HG03354 (cell line): ENCODE results near the gene TPRN.

Experiments
- ATAC-seq: cut with Tn5 transposase; IDR thresholded peaks from one replicate; pipeline ENCODE4 v1.9.1; 2021; ENCODE audit warnings: mild to moderate bottlenecking; ENCODE audit not compliant: unreplicated experiment, poor library complexity, severe bottlenecking

Gene TPRN

DNA sequence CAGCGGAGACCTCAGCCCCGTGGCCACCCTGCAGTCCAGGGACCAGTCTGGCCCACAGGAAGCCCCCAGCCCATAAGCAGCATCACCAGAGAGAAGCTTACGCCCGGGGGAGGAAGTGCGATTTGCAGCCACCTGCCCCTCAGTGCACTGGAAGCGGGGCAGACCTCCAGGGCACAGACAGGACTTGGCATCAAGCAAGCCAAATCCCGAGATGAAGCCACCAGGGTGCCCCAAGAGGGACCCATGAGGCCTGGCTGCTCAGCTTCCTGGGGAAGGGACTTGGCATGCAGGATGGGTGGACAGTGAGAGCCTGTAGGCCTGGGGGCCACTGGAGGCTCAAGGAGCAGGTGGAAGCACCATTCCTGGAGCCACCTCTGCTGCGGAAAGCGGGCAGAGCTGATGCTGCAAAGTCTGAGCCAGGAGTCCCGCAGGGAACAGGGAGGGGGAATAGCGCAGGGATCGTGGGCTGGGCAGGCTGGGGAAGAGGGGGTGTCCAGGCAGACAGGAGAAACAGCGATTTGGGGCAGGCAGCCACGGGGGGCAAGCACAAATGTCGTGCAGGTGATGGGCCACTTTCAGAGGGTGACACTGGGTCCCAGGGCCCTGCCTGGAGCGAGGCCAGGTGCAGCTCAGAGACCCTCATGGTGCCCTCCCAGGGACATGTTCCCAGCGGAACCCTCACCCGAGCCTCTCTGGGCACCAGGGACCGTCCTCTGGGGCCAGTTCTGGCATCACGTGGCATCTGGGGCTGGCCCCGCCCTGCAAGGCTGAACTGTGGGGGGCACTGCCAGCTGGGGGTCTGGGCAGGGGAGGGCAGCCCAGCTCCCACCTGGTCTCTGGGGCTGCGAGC, 33.9 kb downstream of the TPRN start:
- ATAC-seq, result no peak

DNA sequence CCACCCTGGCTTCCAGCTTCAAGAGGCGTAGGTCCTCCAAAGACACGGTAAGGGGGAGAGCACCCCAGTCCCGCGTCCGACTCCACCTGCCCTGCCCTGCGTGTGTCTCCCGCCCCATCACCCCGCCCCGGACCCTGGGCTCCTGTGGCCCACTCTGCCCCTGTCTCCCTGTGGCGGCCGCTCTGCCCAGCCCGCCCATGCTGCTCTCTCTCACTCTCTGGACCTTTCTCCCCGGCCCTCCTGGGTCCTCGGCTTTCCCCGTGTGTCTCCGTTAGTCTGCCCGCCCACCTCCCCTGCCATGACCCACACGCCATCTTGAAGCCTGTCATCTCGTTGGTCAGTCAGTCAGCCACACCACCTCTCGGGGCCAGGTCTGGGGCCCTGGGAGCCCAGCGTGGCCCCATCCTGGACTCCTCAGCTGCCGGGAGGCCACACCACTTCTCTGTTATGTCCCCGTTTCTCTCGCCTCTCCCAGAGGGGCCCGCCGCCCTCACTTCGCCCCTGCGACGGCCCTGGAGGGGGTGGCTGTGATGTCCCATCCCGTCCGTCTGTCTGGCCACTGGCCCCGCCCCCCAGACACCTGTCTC, 35.2 kb downstream of the TPRN start:
- ATAC-seq, result no peak

DNA sequence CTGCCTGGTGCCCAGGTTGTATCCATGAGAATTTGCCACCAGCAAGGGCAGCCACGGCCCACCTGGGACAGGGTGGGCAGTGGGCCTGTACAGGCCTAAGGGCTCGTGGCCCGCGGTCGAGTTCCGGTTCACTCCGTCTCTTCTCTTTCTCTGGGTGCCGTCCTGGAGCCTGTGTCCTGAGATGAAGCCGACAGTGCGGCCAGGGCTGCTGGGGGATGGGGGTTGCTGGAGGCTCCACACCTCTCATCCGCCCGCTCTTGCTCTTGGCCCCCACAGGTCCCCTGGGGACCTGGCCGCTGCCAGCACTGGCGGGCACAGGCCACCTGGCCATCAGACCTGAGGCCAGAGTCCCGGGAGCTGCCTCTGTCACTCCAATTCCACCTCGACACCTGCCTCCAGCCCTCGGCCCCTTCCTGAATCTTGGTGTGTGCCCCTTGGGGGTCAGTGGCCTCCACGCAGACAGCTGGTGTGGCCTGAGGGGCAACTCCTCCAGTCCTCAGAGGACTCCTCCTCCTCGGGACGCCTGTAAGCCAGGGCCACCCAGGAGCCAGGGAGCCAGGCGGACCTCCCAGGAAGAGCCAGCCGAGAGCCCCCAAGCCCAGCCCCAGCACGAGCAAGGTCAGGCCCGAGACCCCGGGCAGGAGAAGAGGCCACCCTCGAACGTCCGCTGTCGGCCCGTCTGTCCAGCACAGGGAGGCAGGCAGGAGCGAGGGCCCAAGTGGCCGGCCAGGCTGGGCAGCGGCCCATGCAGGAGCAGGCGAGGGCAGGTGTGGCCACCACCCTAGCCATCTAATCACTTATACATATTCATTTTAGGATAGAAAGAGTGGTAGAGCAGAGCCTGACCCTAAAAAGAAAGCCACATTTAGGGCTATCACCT, 35.9 kb downstream of the TPRN start:
- no peak for ATAC-seq

DNA sequence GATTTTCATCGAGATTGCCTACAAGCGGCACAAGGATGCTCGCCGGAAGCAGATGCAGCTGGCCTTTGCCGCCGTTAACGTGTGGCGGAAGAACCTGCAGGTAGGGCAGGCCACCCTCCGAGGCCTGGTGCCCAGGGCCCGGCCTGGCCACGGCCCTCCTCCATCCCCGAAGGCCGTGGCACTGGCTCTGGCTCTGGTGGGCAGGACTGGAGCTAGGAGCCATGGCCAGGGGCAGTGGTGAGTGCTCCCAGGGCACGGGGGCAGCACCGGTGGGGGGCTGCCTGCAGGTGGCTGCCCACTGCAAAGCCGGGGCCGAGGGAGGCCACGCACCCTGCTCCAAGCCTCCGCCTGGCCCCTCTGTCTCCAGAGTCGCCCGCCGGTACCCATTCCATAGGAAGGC, 36.7 kb downstream of the TPRN start:
- no peak for ATAC-seq

- no peak for ATAC-seq
Measured at GRCh38 chr9:137163365-137163715, 37.2 kb downstream of the TPRN start.

DNA sequence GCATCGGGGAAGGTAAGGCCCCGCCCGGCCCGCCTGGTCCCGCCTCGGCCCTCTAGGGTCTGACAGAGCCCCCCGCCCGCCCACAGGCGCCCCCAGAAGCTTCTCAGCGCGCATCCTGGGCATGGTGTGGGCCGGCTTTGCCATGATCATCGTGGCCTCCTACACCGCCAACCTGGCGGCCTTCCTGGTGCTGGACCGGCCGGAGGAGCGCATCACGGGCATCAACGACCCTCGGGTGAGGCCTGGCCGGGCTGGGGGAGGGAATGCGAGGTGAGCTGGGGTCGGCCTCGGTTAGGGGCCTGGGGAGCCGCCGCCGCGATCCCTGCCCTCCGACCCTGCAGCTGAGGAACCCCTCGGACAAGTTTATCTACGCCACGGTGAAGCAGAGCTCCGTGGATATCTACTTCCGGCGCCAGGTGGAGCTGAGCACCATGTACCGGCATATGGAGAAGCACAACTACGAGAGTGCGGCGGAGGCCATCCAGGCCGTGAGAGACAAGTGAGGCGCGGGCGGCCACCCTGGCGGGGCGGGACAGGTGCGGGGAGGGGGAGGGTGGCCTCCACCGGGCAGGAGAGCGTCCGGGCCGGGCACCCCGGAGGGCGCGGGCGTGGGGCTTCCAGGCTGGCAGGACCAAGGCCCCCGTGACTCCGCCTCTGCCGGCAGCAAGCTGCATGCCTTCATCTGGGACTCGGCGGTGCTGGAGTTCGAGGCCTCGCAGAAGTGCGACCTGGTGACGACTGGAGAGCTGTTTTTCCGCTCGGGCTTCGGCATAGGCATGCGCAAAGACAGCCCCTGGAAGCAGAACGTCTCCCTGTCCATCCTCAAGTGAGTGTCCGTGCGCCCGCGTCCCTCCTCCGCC, 37.8 kb downstream of the TPRN start:
- ATAC-seq, result no peak

DNA sequence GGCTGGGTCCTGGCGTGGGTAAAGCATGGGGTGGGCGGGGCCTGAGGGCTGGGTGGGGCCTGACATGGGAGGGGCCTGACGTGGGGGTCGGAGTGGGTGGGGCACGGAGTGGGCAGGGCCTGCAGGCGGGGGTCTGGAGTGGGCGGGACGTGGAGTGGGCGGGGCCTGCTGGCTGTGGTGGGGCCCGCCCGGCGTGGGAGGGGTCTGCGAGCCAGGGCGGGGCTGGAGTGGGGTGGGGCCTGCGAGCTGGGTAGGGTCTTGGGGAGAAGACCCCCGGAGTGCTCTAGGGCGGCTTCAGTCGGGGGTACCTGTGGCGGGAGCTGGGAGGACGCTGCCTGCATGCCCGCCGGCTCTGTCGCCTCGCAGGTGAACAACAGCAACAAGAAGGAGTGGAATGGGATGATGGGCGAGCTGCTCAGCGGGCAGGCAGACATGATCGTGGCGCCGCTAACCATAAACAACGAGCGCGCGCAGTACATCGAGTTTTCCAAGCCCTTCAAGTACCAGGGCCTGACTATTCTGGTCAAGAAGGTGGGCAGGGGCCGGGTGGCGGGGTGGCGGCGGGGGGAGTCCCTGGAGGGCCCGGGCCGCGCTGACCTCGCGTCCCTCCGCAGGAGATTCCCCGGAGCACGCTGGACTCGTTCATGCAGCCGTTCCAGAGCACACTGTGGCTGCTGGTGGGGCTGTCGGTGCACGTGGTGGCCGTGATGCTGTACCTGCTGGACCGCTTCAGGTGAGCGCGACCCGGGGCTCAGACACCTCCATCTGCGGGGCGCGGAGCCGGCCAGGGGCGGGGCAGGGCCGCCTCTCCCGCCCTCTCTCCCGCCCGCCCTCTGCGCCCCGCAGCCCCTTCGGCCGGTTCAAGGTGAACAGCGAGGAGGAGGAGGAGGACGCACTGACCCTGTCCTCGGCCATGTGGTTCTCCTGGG, 38.7 kb downstream of the TPRN start:
- ATAC-seq, result no peak

DNA sequence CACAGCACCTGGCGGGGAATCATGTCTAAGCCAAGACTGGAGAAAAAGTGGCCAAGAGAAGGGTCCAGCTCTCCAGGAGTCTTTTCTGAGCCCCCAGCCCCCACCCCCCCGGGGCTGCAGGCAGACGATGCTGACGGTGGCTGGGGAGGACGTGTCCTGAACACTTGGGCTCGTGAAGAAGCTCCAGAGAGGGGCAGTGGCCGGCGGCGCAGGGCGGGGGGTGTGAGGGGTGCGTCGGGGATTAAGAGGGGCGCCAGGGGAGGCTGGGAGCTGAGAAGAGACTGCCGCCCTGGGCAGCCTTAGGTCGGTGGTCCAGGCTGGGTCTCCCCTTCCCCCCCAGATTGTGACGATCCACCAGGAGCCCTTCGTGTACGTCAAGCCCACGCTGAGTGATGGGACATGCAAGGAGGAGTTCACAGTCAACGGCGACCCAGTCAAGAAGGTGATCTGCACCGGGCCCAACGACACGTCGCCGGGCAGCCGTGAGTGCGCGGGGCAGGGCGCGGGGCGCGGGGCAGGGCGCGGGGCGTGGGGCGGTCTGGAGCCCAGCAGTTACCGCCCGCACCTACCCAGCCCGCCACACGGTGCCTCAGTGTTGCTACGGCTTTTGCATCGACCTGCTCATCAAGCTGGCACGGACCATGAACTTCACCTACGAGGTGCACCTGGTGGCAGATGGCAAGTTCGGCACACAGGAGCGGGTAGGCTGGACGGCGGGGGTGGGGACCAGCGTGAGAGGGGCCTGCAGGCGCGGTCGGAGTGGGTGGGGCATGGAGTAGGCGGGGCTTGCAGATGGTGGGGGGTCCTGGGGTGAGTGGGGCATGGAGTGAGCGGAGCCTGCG, 39.6 kb downstream of the TPRN start:
- no peak for ATAC-seq

DNA sequence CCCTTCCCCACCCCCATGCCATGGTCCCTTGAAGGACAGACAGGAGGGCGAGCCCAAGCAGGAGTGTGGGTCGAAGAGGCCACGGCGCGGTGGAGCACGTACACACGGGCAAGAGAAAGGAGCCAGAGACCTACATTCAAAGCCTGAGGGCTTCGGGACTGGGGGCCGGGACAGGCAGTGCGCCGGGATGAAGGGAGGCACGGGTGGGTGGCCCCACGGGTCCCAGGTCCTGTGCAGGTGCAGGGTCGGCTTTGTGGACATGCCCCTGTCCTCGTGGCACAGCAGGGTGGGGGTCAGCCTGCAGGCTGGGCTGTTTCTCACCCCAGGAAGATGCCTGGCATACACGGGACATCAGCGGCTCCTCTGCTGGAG, 40.5 kb downstream of the TPRN start:
- ATAC-seq, result no peak

- no peak for ATAC-seq
Measured at GRCh38 chr9:137159105-137160053, 41.2 kb downstream of the TPRN start.

DNA sequence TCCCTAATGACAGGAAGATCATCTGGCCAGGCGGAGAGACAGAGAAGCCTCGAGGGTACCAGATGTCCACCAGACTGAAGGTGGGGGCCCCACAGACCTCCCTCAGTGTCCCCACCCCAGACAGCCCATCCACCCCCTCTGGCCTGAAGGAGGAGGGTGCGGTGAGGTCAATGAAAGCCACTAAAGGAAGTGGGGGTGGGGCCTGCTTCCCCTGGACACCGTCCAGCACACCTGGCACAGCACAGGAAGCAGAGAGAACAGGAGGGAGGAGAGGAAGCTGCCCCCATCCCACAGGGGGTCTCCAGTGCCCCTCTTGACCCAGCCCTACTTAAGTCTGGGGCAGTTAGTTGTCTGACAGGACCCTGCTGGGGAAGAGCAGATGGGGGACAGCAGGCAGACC, 41.9 kb downstream of the TPRN start:
- no peak for ATAC-seq

DNA sequence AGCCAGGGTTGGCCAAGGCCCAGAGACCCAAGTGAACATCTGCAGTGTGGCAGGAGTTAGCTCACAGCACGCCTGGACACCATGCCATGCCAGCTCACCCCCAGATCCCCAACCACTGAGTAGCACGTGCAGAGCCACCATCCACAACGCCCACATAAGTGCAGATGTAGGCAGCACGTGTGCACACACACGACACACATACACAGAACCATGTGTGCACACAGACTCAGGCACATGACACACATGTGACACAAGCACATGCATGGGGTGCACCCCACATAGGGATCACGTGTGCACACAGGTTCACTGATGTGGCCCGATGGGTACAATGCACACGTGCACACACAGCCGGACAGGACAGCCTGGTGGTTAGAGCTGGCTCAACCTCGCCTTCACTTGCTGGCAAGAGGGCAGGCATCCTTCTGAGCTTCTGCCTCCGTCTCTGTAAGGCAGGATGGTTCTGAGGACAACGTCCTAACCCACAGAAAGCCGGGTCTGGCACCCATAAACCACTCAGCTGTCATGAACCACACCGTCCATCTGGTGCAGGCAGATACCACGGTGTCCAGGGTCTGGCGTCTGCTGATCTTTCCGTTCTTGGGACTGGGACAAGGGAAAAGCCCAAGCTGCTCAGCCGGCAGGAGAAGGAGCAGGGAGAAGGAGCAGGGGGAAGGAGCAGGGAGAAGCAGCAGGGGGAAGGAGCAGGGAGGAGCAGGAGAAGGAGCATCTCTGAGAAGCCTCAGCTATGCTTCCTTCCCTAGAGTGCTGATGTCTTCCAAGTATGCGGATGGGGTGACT, 42.7 kb downstream of the TPRN start:
- no peak for ATAC-seq

GRCh38 chr9:137156567-137157375, 43.8 kb downstream of the TPRN start:
- no peak for ATAC-seq

DNA sequence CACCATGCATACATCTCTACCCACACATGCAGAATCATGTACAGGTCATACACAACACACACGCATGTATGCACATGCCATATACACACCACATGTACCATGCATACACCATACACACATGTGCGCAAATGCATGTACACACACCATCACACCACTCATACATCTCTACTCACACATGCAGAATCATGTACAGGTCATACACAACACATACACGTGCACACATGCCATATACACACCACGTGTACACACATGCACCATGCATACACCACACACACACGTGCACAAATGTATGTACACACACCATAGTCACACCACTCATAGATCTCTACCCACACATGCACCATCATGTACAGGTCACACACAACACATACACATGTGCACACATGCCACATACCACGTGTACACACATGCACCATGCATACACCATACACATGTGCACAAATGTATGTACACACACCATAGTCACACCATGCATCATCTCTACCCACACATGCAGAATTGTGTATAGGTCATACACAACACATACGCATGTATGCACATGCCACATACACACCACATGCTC, 47.6 kb downstream of the TPRN start:
- no peak for ATAC-seq
